Uterus (tissue), 2 donors: ENCODE measurements around the gene TSHZ2.

Experiments
- CTCF ChIP-seq, 4 experiments: fragments of 200-600 bp in 2 of 4; fragments of 450-650 bp in 2 of 4; sonication (generic) in 2 of 4; IDR thresholded peaks; one replicate each; pipeline ENCODE4 v1.5.1; 2016 to 2019; ENCODE audit warnings: antibody characterized with exemption in 4 of 4, mild to moderate bottlenecking in 2 of 4, moderate library complexity in 1 of 4
- POLR2A ChIP-seq, 2 donors: fragments of 450-650 bp; IDR thresholded peaks; one replicate each; pipeline ENCODE4 v1.6.1; 2016; ENCODE audit warnings: antibody characterized with exemption in 2 of 2, mild to moderate bottlenecking in 1 of 2, moderate library complexity in 1 of 2

GRCh38 chr20:53395188-53395923 lies 423.2 kb downstream of the TSHZ2 start:
- TF ChIP-seq POLR2A (IDR thresholded peaks at IDR 0.05) (no peak), CTCF (IDR thresholded peaks at IDR 0.05) (no peak)
